Mucosa of stomach (tissue), 1 donor: ENCODE results near the gene DCST2.

Experiments
- H3K27me3 ChIP-seq: one replicate; pipeline ENCODE4 v1.7.0; 2013; ENCODE audit warnings: mild to moderate bottlenecking, low read length; ENCODE audit not compliant: control insufficient read depth, insufficient read depth
- H3K36me3 ChIP-seq: one replicate; pipeline ENCODE4 v1.7.0; 2013; ENCODE audit warnings: low read length; ENCODE audit not compliant: control insufficient read depth, insufficient read depth
- H3K4me1 ChIP-seq: one replicate; pipeline ENCODE4 v1.7.0; 2013; ENCODE audit warnings: mild to moderate bottlenecking, low read length; ENCODE audit not compliant: control insufficient read depth, insufficient read depth
- H3K4me3 ChIP-seq: one replicate; pipeline ENCODE4 v1.7.0; 2013; ENCODE audit warnings: low read length
- H3K9ac ChIP-seq: one replicate; pipeline ENCODE4 v1.7.0; 2013; ENCODE audit warnings: mild to moderate bottlenecking, low read length, moderate library complexity
- H3K9me3 ChIP-seq: one replicate; pipeline ENCODE4 v1.7.0; 2013; ENCODE audit warnings: mild to moderate bottlenecking, low read length, moderate library complexity; ENCODE audit not compliant: control insufficient read depth
- donor health status: Pancreatic carcinoma.

The DCST2 gene

DNA sequence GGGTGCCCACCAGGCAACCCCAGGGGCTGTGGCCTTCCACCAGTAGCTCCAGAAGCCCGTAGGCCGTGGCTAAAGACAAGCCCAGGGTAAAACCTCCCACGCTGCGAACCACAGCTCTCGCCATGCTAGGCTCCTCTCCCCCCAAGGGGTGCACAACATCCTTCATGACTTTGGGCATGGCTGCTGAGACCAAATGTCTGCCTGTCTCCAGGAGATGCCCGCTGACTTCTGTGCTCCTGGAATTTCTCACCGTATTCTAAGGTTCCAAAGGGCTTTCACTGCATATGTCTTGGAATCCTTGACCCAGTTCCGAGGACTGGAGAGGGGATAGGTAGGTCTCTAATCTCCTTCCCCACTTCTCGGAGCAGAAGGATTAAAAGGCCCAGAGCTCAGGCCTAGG lies at the start of gene DCST2, which contains the start of gene DCST1:
TSS of gene DCST2 (minus strand) at position 258 of the 400 bp plus-strand sequence. CDS start at position 178, 80 bp downstream.
TSS of gene DCST1 (plus strand) at position 301 of the 400 bp plus-strand sequence. CDS start 213 bp downstream, outside the sequence.
- Histone ChIP-seq H3K9me3 (no peaks in the 10 kb centered on the region), H3K4me3 (no peak within 1 kb of the TSS), H3K36me3 (no peaks in the 10 kb centered on the region), H3K4me1 (peaks cover 12% of the 10 kb centered on the region), H3K27me3 (peaks cover 6% of the 10 kb centered on the region), H3K9ac (no peak within 1 kb of the TSS)

DNA sequence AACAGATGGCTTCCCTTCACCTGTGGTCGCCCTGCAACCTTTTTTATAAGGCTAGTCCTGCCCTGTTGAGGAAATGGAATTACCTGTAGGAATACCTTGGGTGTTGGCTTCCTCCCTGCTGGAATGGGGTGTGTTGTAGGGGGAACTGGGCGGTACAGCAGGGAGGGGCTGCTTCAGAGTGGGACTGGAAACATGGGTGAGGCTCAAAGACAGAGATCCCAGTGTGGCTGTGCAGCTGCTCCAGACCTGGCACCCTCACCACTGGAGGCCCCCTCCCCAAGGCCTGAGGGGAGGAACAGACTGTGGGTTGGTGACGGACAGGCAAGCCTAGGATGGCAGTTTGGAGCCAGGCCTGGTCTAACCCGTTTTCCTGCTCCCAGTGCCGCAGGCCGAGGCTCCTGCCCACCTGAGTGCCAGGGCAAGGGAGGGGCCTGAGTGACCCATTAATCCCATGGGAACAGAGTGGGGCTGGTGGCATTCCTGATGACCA lies 49.5 kb upstream of the DCST2 start:
- Histone ChIP-seq H3K4me1 (peaks cover 73% of the 10 kb centered on the region), H3K36me3 (no peaks in the 10 kb centered on the region), H3K4me3 (peak overlapping the region; percentile 19), H3K9ac (peak overlapping the region; percentile 18), H3K9me3 (no peaks in the 10 kb centered on the region), H3K27me3 (peaks cover 57% of the 10 kb centered on the region)

GRCh38 chr1:155082301-155083051 lies 48.9 kb upstream of the DCST2 start:
- H3K36me3 ChIP-seq: no peaks in the 10 kb centered on the region
- peaks cover 57% of the 10 kb centered on the region for H3K27me3 ChIP-seq
- peaks cover 79% of the 10 kb centered on the region for H3K4me1 ChIP-seq
- peak overlapping the region; percentile 19 for H3K4me3 ChIP-seq
- H3K9ac ChIP-seq: peak overlapping the region; percentile 18
- no peaks in the 10 kb centered on the region for H3K9me3 ChIP-seq

- H3K9ac ChIP-seq: no peak overlapping the region
- no peaks in the 10 kb centered on the region for H3K36me3 ChIP-seq
- H3K27me3 ChIP-seq: peaks cover 57% of the 10 kb centered on the region
- H3K9me3 ChIP-seq: no peaks in the 10 kb centered on the region
- H3K4me3 ChIP-seq: no peak overlapping the region
- peaks cover 83% of the 10 kb centered on the region for H3K4me1 ChIP-seq
These were observed 48.1 kb upstream of the DCST2 start for GRCh38 chr1:155081472-155082300.

DNA sequence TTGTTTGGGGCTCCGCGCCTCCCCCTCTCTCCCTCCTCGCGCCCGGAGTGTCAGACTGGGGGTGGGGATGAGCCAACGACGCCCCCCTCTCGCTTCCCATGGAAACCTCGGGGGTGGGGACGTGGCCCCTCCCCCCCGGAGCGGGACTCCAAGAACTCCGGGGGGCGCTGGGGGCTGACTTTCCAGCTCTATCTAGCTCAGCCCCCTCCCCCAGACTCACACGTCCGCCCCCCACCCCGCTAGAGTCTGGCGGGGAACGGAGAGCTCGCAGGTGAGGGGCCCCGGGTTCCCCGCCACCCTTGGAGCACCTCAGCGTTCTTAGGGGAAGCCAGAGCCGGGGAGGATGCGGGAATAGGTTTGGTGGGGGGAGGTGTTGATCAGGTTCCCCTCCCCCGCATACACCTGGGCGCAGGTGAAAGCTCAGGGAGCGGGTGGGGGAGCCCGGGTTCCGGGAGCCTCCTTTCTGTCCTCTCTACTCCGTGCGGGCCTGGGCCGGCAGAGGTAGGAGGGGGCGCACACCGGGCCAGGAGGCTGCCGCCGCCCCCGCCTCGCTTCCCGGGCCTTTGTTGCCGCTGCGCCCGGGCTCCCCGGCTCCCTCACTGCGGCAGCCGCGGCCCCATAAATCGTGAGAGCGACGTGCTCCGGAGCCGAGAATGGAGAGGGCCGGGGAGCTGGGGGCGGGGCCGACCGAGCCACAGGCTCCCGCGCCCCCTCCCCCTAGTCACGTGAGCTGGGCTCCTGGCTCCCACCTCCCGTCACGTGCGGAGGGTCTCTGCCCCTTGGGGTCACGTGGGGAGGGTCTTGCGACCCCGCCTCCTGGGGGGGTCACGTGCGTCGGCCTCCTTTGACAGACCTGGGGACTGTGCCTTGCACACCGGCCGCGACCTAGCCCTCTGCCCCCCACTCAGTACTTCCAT lies 47.0 kb upstream of the DCST2 start:
- no peak overlapping the region for H3K4me3 ChIP-seq
- H3K27me3 ChIP-seq: peaks cover 57% of the 10 kb centered on the region
- no peaks in the 10 kb centered on the region for H3K9me3 ChIP-seq
- H3K36me3 ChIP-seq: no peaks in the 10 kb centered on the region
- no peak overlapping the region for H3K9ac ChIP-seq
- peaks cover 75% of the 10 kb centered on the region for H3K4me1 ChIP-seq

DNA sequence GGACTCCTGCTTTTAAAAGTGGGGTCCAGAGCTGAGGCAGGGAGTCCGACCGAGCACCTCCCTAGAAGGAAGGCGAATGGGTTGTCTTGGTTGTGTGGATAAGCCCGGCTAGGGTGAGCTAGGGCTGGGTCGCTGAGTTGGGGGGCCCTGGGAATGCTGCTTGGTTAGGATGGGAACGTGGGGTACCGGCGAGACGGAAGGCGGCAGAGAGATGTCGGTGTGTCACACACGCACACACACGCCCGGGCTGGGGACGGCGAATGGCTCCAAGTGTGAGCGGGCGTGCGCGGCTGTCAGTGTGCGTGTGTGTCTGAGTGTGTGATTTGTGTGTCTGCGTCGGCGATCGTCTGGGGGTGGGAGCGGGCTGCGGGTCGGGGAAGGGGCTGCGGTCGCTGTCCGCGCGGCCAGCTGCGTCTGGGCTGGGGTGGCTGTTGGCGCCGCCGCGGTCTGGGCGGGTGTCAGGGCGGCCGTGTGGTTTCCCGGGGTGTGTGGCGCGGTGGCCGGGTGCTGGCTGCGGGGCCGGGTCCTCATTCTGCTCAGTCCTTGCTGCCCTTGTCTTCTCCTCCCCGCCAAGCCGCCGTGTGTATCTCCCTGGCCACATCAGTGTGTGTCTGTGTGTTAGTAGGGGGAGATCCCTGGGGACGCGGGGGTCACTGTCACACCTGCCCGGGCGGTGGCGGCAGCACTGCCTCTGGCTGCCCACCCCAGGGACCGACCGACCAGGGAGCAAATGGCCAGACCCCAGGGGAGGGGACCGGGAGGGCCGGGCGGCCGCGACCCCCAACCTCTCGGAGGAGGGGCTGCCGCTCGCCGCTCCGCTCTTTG lies 46.1 kb upstream of the DCST2 start:
- H3K9ac ChIP-seq: peak overlapping the region; percentile 30
- H3K36me3 ChIP-seq: no peaks in the 10 kb centered on the region
- peaks cover 72% of the 10 kb centered on the region for H3K4me1 ChIP-seq
- H3K4me3 ChIP-seq: no peak overlapping the region
- peaks cover 57% of the 10 kb centered on the region for H3K27me3 ChIP-seq
- no peaks in the 10 kb centered on the region for H3K9me3 ChIP-seq

GRCh38 chr1:155079210-155079486 lies 45.6 kb upstream of the DCST2 start:
- H3K4me1 ChIP-seq: peaks cover 66% of the 10 kb centered on the region

DNA sequence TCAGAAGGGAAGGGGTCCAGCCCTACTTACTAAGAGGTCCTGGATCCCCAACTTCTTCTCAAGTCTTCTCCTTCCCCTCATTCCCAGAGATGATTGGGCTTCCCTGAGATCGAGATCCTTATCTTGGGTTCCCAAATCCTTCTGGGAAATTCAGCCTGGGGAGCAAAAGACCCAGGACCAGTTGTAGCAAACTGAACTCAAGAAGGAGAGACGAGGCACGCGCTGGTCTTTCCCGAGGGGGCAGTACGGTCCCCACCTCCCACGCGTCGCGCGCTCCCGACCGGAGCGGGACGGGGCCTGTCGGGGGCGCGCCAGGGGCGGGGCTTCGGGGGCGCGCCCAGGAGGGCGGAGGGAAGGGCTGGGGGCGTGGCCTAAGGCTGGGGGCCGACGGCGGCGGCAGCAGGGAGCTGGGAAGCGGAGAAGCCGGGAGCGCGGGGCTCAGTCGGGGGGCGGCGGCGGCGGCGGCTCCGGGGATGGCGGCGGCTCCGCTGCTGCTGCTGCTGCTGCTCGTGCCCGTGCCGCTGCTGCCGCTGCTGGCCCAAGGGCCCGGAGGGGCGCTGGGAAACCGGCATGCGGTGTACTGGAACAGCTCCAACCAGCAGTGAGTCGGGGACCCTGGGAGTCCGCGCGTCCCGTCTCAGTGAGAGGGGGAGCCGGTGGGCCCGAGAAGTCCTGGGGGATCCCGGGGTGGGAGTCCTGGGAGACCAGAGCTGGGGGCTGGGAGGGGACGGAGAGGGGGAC lies 45.1 kb upstream of the DCST2 start, which contains the start of gene EFNA3:
TSS of gene EFNA3 (plus strand) at position 369 of the 741 bp plus-strand sequence. CDS start at position 474, 105 bp downstream.
- Histone ChIP-seq H3K9ac (peak within 1 kb of the TSS; percentile 30), H3K4me1 (peaks cover 61% of the 10 kb centered on the region), H3K4me3 (no peak within 1 kb of the TSS), H3K27me3 (peaks cover 47% of the 10 kb centered on the region), H3K36me3 (no peaks in the 10 kb centered on the region), H3K9me3 (no peaks in the 10 kb centered on the region)

More at GRCh38 chr1:155079210-155079486, 45.6 kb upstream of the DCST2 start:
- Histone ChIP-seq H3K27me3 (peaks cover 52% of the 10 kb centered on the region), H3K9ac (no peak overlapping the region), H3K9me3 (no peaks in the 10 kb centered on the region), H3K4me3 (no peak overlapping the region), H3K36me3 (no peaks in the 10 kb centered on the region)

GRCh38 chr1:155077758-155078445 lies 44.3 kb upstream of the DCST2 start:
- Histone ChIP-seq H3K9ac (no peak overlapping the region), H3K9me3 (no peaks in the 10 kb centered on the region), H3K4me1 (peaks cover 54% of the 10 kb centered on the region), H3K4me3 (no peak overlapping the region), H3K36me3 (no peaks in the 10 kb centered on the region), H3K27me3 (peaks cover 39% of the 10 kb centered on the region)

DNA sequence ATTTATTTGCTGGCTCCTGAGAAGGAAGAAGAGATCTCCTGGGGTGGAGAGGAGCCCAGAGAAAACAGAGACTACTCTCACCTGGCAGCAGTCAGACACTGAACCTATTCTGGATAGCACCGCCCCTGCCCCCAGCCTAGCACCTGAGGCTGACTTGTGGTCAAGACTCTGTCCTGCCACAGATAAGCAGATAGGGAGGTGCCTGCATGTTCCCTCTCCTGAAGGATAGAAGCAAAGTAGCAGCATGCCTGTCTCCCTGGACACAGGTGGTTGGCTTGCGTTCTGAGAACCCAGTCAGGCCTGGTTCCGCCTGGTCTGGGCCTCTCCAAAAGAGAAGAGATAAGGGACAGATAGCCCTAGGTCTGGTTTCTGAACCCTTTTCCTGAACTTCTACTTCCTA lies 43.8 kb upstream of the DCST2 start:
- Histone ChIP-seq H3K9ac (no peak overlapping the region), H3K9me3 (no peaks in the 10 kb centered on the region), H3K36me3 (no peaks in the 10 kb centered on the region), H3K27me3 (peaks cover 37% of the 10 kb centered on the region), H3K4me1 (peaks cover 48% of the 10 kb centered on the region), H3K4me3 (no peak overlapping the region)
